GM12872 (cell line): Measurements from ENCODE around the gene ZNF133.
A peak's percentile ranks its signal among the peaks of the same experiment; 100 is the strongest.

Experiments
- CTCF ChIP-seq: IDR thresholded peaks from 3 replicates; pipeline ENCODE4 v1.5.1; 2011; ENCODE audit warnings: low read depth, mild to moderate bottlenecking, low read length, moderate library complexity; ENCODE audit not compliant: insufficient read depth

The ZNF133 gene

GRCh38 chr20:18288749-18289267 is 481 bp downstream of the ZNF133 start:
- TF ChIP-seq CTCF, result no peak

GRCh38 chr20:18289306-18289705 is 979 bp downstream of the ZNF133 start:
- no peak for TF ChIP-seq CTCF

GRCh38 chr20:18299364-18299763 is 11.0 kb downstream of the ZNF133 start:
- no peak for TF ChIP-seq CTCF

GRCh38 chr20:18304618-18305017 is 16.3 kb downstream of the ZNF133 start:
- peak; percentile 43; the same call in 2 of the 3 replicates for TF ChIP-seq CTCF

GRCh38 chr20:18307301-18307700 is 19.0 kb downstream of the ZNF133 start:
- TF ChIP-seq CTCF, result no peak

GRCh38 chr20:18310051-18310450 is 21.7 kb downstream of the ZNF133 start:
- TF ChIP-seq CTCF, result no peak

- no peak for TF ChIP-seq CTCF
Measured at GRCh38 chr20:18310592-18310991, 22.3 kb downstream of the ZNF133 start.

GRCh38 chr20:18312723-18313122 is 24.4 kb downstream of the ZNF133 start:
- no peak for TF ChIP-seq CTCF
